ENCODE results near the gene CRIM1. TPM values are rescaled to one million over a fixed set of nuclear protein-coding genes. Genes with fewer than 3 reads are reported as not detected.

Gene CRIM1
- total RNA-seq, 1 experiment from 2014 or later = 24.1 TPM

- ChIA-PET POLR2A (interaction anchor here (1.1 kb wide), 1 partner anchor 12 kb away, joined by 3 read pairs; no protein-coding TSS in a partner anchor), CTCF (interaction anchor here (0.9 to 1.7 kb wide), 4 partner anchors 21 to 176 kb away, joined by 3 to 5 read pairs (median 3); no protein-coding TSS in a partner anchor)
- Mint-ChIP-seq H3K4me1 (peaks cover 23% of the 10 kb centered on the region), H3K36me3 (peaks cover 20% of the 10 kb centered on the region), H3K9me3 (no peaks in the 10 kb centered on the region), H3K27me3 (ENCODE audit: low read depth) (no peaks in the 10 kb centered on the region), H3K4me3 (no peak overlapping the region), H3K27ac (peak overlapping the region; percentile 56; the same call in 1 of the 2 replicates)
- no peak for TF ChIP-seq EMX1 (CRISPR knock-in tag; IDR thresholded peaks at IDR 0.05)
- no peak for TF ChIP-seq ZBTB43 (CRISPR knock-in tag; IDR thresholded peaks at IDR 0.05)
- no peak for TF ChIP-seq ZNF512 (CRISPR knock-in tag; IDR thresholded peaks at IDR 0.05; ENCODE audit: borderline replicate concordance)
- no peak for TF ChIP-seq ZNF138 (CRISPR knock-in tag; conservative IDR thresholded peaks at IDR 0.05)
- TF ChIP-seq JAZF1 (CRISPR knock-in tag; IDR thresholded peaks at IDR 0.05) = no peak
- TF ChIP-seq NFATC4 (CRISPR knock-in tag; IDR thresholded peaks at IDR 0.05) = no peak
- no peak for TF ChIP-seq ZNF425 (CRISPR knock-in tag; conservative IDR thresholded peaks at IDR 0.05)
- TF ChIP-seq AR (CRISPR knock-in tag; IDR thresholded peaks at IDR 0.05) = no peak
- no peak for TF ChIP-seq RELA (CRISPR knock-in tag; IDR thresholded peaks at IDR 0.05; ENCODE audit: borderline replicate concordance)
- TF ChIP-seq ZMAT4 (CRISPR knock-in tag; IDR thresholded peaks at IDR 0.05) = no peak
- TF ChIP-seq ZNF219 (CRISPR knock-in tag; IDR thresholded peaks at IDR 0.05; ENCODE audit: borderline replicate concordance) = no peak
- no peak for TF ChIP-seq ELF4 (CRISPR knock-in tag; IDR thresholded peaks at IDR 0.05; ENCODE audit: low read depth)
- DNase-seq (ENCODE audit: low spot score) (no peak), ATAC-seq (no peak)
Observed at GRCh38 chr2:36528274-36528673, 172.7 kb downstream of the CRIM1 start.

GRCh38 chr2:36528766-36529392 lies 173.3 kb downstream of the CRIM1 start:
- no peak for DNase-seq (ENCODE audit: low spot score)
- ChIA-PET POLR2A (no interaction called here), CTCF (interaction anchor here (0.9 to 1.7 kb wide), 4 partner anchors 22 to 176 kb away, joined by 3 to 5 read pairs (median 3); no protein-coding TSS in a partner anchor)
- no peak overlapping the region for H3K27ac Mint-ChIP-seq
- no peak for TF ChIP-seq ZNF532 (CRISPR knock-in tag; IDR thresholded peaks at IDR 0.05; ENCODE audit: borderline replicate concordance)
- no peak for TF ChIP-seq ZNF121 (CRISPR knock-in tag; IDR thresholded peaks at IDR 0.05)
- TF ChIP-seq ATF1 (CRISPR knock-in tag; IDR thresholded peaks at IDR 0.05) = no peak
- TF ChIP-seq ETV6 (CRISPR knock-in tag; IDR thresholded peaks at IDR 0.05) = no peak
- peaks cover 14% of the 10 kb centered on the region for H3K36me3 Mint-ChIP-seq
- H3K27me3 Mint-ChIP-seq (ENCODE audit: low read depth) = no peaks in the 10 kb centered on the region
- H3K4me3 Mint-ChIP-seq = no peak overlapping the region
- peaks cover 23% of the 10 kb centered on the region for H3K4me1 Mint-ChIP-seq
- ATAC-seq = peak; percentile 56
- no peaks in the 10 kb centered on the region for H3K9me3 Mint-ChIP-seq
